Prostate gland (tissue), 2 donors: ENCODE results near the gene KCNK4. TPM values are rescaled to one million over a fixed set of nuclear protein-coding genes. Genes with fewer than 3 reads are reported as not detected.
A peak's percentile ranks its signal among the peaks of the same experiment; 100 is the strongest.

Experiments used
- DNase-seq: peaks from one replicate; pipeline ENCODE4 v3.0.0-alpha.2; 2019; ENCODE audit warnings: low spot score
- H3K27ac ChIP-seq, 2 donors: fragments of 200-600 bp; sonication (generic); 2 replicates each; pipeline ENCODE4 v1.5.1; 2017 to 2019
- H3K27me3 ChIP-seq: fragments of 200-600 bp; sonication (generic); replicated peaks from 2 replicates; pipeline ENCODE4 v1.5.1; 2019; ENCODE audit not compliant: insufficient read depth
- H3K36me3 ChIP-seq, 2 donors: fragments of 200-600 bp; sonication (generic); 1 replicate in 1 of 2; 2 replicates in 1 of 2; pipeline versions ENCODE4 v1.5.1 to v1.8.1; 2017 to 2019
- H3K4me1 ChIP-seq: fragments of 200-600 bp; sonication (generic); replicated peaks from 2 replicates; pipeline ENCODE4 v1.5.1; 2019
- H3K4me3 ChIP-seq, 2 donors: fragments of 200-600 bp; sonication (generic); 2 replicates each; pipeline ENCODE4 v1.5.1; 2017 to 2019
- H3K9me3 ChIP-seq: fragments of 200-600 bp; sonication (generic); 2 replicates; pipeline ENCODE4 v1.5.1; 2017
- CTCF ChIP-seq, 4 experiments: fragments of 200-600 bp in 2 of 4; fragments of 450-650 bp in 2 of 4; sonication (generic) in 2 of 4; IDR thresholded peaks; 1 replicate in 3 of 4; 2 replicates in 1 of 4; pipeline ENCODE4 v1.5.1; 2016 to 2019; ENCODE audit warnings: antibody characterized with exemption in 4 of 4, mild to moderate bottlenecking in 2 of 4, moderate library complexity in 2 of 4
- POLR2A ChIP-seq: fragments of 450-650 bp; IDR thresholded peaks from one replicate; pipeline ENCODE4 v1.6.1; 2016; ENCODE audit warnings: antibody characterized with exemption, mild to moderate bottlenecking
- POLR2AphosphoS5 ChIP-seq: sonication (generic); formaldehyde crosslinking; IDR thresholded peaks from one replicate; pipeline ENCODE4 v1.6.1; 2017; ENCODE audit warnings: antibody characterized with exemption
- WGBS: methylation state at CpG from one replicate; pipeline ENCODE4 v1.1.5; 2018; 5-methylcytosine and 5-hydroxymethylcytosine counted together
- intact Hi-C: fragments of 100-400 bp; cut with DNase I; formaldehyde crosslinking; loops from one replicate; pipeline ENCODE4 v1.14.2; 2022
- total RNA-seq, 2 donors: library from RNA; depleted of rRNA; stranded (reverse); fragments of >200 nt; gene quantifications; one replicate each; pipeline ENCODE4 v1.1.0, GENCODE V29; 2016

Gene KCNK4
- total RNA-seq, 2 donors from 2014 or later = not detected

GRCh38 chr11:64250415-64251015 is 40.6 kb upstream of the KCNK4 start:
- Histone ChIP-seq H3K4me3 (peak overlapping the region; percentile 73 to 90), H3K4me1 (peaks cover 16% of the 10 kb centered on the region), H3K9me3 (no peaks in the 10 kb centered on the region), H3K27ac (peak overlapping the region in 1 of 2 donors; percentile 83), H3K27me3 (no peaks in the 10 kb centered on the region), H3K36me3 (no peaks in the 10 kb centered on the region)
- no peak for DNase-seq
- intact Hi-C loops = loop anchor here (5.0 kb wide), 1 partner anchor 52 kb away; the partner anchor contains the start of gene CATSPERZ
- WGBS = 24% methylated on average over 13 of the region's 13 CpGs
- TF ChIP-seq CTCF (IDR thresholded peaks at IDR 0.05) (no peak), POLR2AphosphoS5 (no peak), POLR2A (no peak)

GRCh38 chr11:64251016-64251752 is 39.9 kb upstream of the KCNK4 start, which contains the start of gene PLCB3:
PLCB3 (plus strand) TSS chr11:64251530; CDS start chr11:64251650, 120 bp downstream.
- peak within 1 kb of the TSS; percentile 73 to 90 for H3K4me3 ChIP-seq
- H3K36me3 ChIP-seq = no peaks in the 10 kb centered on the region
- H3K4me1 ChIP-seq = peaks cover 11% of the 10 kb centered on the region
- WGBS = under 1% methylated on average over 44 of the region's 75 CpGs
- intact Hi-C loops = loop anchor here (5.0 kb wide), 1 partner anchor 51 kb away; the partner anchor contains the start of gene CATSPERZ
- peak within 1 kb of the TSS; percentile 70 to 83 for H3K27ac ChIP-seq
- H3K9me3 ChIP-seq = no peaks in the 10 kb centered on the region
- no peaks in the 10 kb centered on the region for H3K27me3 ChIP-seq
- peak; percentile 52 for DNase-seq
- TF ChIP-seq POLR2AphosphoS5 (no peak), CTCF (IDR thresholded peaks at IDR 0.05) (peak; percentile 84 to 98 (median 90)), POLR2A (peak; percentile 69)

GRCh38 chr11:64251753-64252002 is 39.4 kb upstream of the KCNK4 start:
- TF ChIP-seq POLR2AphosphoS5 (no peak), POLR2A (no peak), CTCF (IDR thresholded peaks at IDR 0.05) (no peak)
- intact Hi-C loops = loop anchor here (5.0 kb wide), 1 partner anchor 51 kb away; the partner anchor contains the start of gene CATSPERZ
- Histone ChIP-seq H3K9me3 (no peaks in the 10 kb centered on the region), H3K4me3 (peak overlapping the region; percentile 73 to 90), H3K27ac (peak overlapping the region; percentile 70 to 83), H3K4me1 (peaks cover 11% of the 10 kb centered on the region), H3K27me3 (no peaks in the 10 kb centered on the region), H3K36me3 (no peaks in the 10 kb centered on the region)
- no peak for DNase-seq
- under 1% methylated on average over 18 of the region's 18 CpGs for WGBS

GRCh38 chr11:64252003-64252872 is 38.9 kb upstream of the KCNK4 start:
- Histone ChIP-seq H3K27me3 (no peaks in the 10 kb centered on the region), H3K27ac (peak overlapping the region; percentile 70 to 83), H3K36me3 (no peaks in the 10 kb centered on the region), H3K9me3 (no peaks in the 10 kb centered on the region), H3K4me3 (peak overlapping the region; percentile 73 to 90), H3K4me1 (peaks cover 11% of the 10 kb centered on the region)
- 5% methylated on average over 19 of the region's 23 CpGs for WGBS
- intact Hi-C loops = loop anchor here (5.0 kb wide), 1 partner anchor 50 kb away; the partner anchor contains the start of gene CATSPERZ
- TF ChIP-seq POLR2A (peak; percentile 59), CTCF (IDR thresholded peaks at IDR 0.05) (peak in 1 of 4 experiments; percentile 35), POLR2AphosphoS5 (peak; percentile 37)
- peak; percentile 58 for DNase-seq
